UCSD-AML1 (cell line): ENCODE data around the gene DYNLT4.

Source experiments
- DNase-seq: peaks from one replicate; lab custom pipeline; 2025; ENCODE audit not compliant: unreplicated experiment; lab: John Stamatoyannopoulos, UW

The DYNLT4 gene

GRCh38 chr1:44790968-44791801 is 16.0 kb downstream of the DYNLT4 start:
- no peak for DNase-seq

- no peak for DNase-seq
Measured at GRCh38 chr1:44788120-44788860, 18.9 kb downstream of the DYNLT4 start, which contains the start of gene BEST4. BEST4 (minus strand) TSS chr1:44788170; CDS start chr1:44787705, 465 bp downstream.

- no peak for DNase-seq
Measured at GRCh38 chr1:44787506-44787905, 19.6 kb downstream of the DYNLT4 start.

GRCh38 chr1:44786841-44787426 is 20.2 kb downstream of the DYNLT4 start:
- no peak for DNase-seq

- DNase-seq: no peak
Measured at GRCh38 chr1:44786138-44786840, 20.9 kb downstream of the DYNLT4 start.

GRCh38 chr1:44785501-44786137 is 21.5 kb downstream of the DYNLT4 start:
- no peak for DNase-seq

GRCh38 chr1:44785029-44785380 is 22.1 kb downstream of the DYNLT4 start:
- no peak for DNase-seq

GRCh38 chr1:44784094-44785028 is 22.8 kb downstream of the DYNLT4 start:
- DNase-seq: no peak

- DNase-seq: no peak
Measured at GRCh38 chr1:44783697-44784093, 23.5 kb downstream of the DYNLT4 start.

- DNase-seq: no peak
Measured at GRCh38 chr1:44780583-44781121, 26.5 kb downstream of the DYNLT4 start.

- no peak for DNase-seq
Measured at GRCh38 chr1:44778705-44779576, 28.2 kb downstream of the DYNLT4 start.

- DNase-seq: no peak
Measured at GRCh38 chr1:44777969-44778635, 29.0 kb downstream of the DYNLT4 start.

- DNase-seq: no peak
Measured at GRCh38 chr1:44777547-44777946, 29.6 kb downstream of the DYNLT4 start.

- no peak for DNase-seq
Measured at GRCh38 chr1:44776730-44777068, 30.5 kb downstream of the DYNLT4 start.

- peak; percentile 52 for DNase-seq
Measured at GRCh38 chr1:44775930-44776729, 31.0 kb downstream of the DYNLT4 start.

- peak; percentile 91 for DNase-seq
Measured at GRCh38 chr1:44775078-44775929, 31.8 kb downstream of the DYNLT4 start, which contains the start of gene RPS8. RPS8 (plus strand) TSS chr1:44775540; CDS start chr1:44775597, 57 bp downstream.
